Nephron (organoid): ENCODE data around the gene TM7SF2.
A peak's percentile ranks its signal among the peaks of the same experiment; 100 is the strongest.

Experiments used
- H3K27ac Mint-ChIP-seq, 3 experiments: 2 replicates each; pipeline ENCODE4 v1.8.0; 2020; ENCODE audit warnings: mixed read lengths in 3 of 3, mild to moderate bottlenecking in 2 of 3, moderate library complexity in 1 of 3
- H3K27me3 Mint-ChIP-seq: 2 replicates; pipeline ENCODE4 v1.8.0; 2021; ENCODE audit warnings: low read depth, mild to moderate bottlenecking, moderate library complexity, mixed read lengths
- H3K36me3 Mint-ChIP-seq: 2 replicates; pipeline ENCODE4 v1.8.0; 2020; ENCODE audit warnings: low read depth, mixed read lengths
- H3K4me1 Mint-ChIP-seq: 2 replicates; pipeline ENCODE4 v1.8.0; 2020; ENCODE audit warnings: mixed read lengths
- H3K4me3 Mint-ChIP-seq, 3 experiments: 2 replicates each; pipeline ENCODE4 v1.8.0; 2020; ENCODE audit warnings: mild to moderate bottlenecking in 3 of 3, mixed read lengths in 3 of 3, moderate library complexity in 2 of 3
- H3K9me3 Mint-ChIP-seq: 2 replicates; pipeline ENCODE4 v1.8.0; 2020; ENCODE audit warnings: mixed read lengths
- CTCF ChIP-seq, 3 experiments: fragments of 200-600 bp; sonication (generic); IDR thresholded peaks; one replicate each; pipeline ENCODE4 v1.5.0; 2021; ENCODE audit warnings: antibody characterized with exemption in 3 of 3; ENCODE audit not compliant: unreplicated experiment in 3 of 3

TM7SF2 gene

GRCh38 chr11:65113839-65114238 lies 2.2 kb downstream of the TM7SF2 start:
- Mint-ChIP-seq H3K4me1 (peaks cover 20% of the 10 kb centered on the region), H3K4me3 (peak overlapping the region; percentile 90 to 99 (median 97)), H3K9me3 (no peaks in the 10 kb centered on the region), H3K27me3 (no peaks in the 10 kb centered on the region), H3K36me3 (peaks cover 9% of the 10 kb centered on the region), H3K27ac (peak overlapping the region; percentile 91 to 97 (median 91))
- TF ChIP-seq CTCF (IDR thresholded peaks at IDR 0.05; ENCODE audit: unreplicated experiment in 3 of 3), result no peak

- TF ChIP-seq CTCF (IDR thresholded peaks at IDR 0.05; ENCODE audit: unreplicated experiment in 3 of 3), result no peak
- Mint-ChIP-seq H3K4me1 (peaks cover 20% of the 10 kb centered on the region), H3K27me3 (no peaks in the 10 kb centered on the region), H3K36me3 (peaks cover 13% of the 10 kb centered on the region), H3K4me3 (peak overlapping the region; percentile 90 to 99 (median 97)), H3K27ac (peak overlapping the region in 2 of 3 experiments; percentile 91 to 97), H3K9me3 (no peaks in the 10 kb centered on the region)
Measured at GRCh38 chr11:65114538-65115171, 3.0 kb downstream of the TM7SF2 start.

GRCh38 chr11:65115361-65116082 lies 3.9 kb downstream of the TM7SF2 start:
- Mint-ChIP-seq H3K4me3 (peak overlapping the region; percentile 90 to 97 (median 90)), H3K9me3 (no peaks in the 10 kb centered on the region), H3K36me3 (peaks cover 19% of the 10 kb centered on the region), H3K4me1 (peaks cover 20% of the 10 kb centered on the region), H3K27me3 (no peaks in the 10 kb centered on the region), H3K27ac (peak overlapping the region in 1 of 3 experiments; percentile 27)
- no peak for TF ChIP-seq CTCF (IDR thresholded peaks at IDR 0.05; ENCODE audit: unreplicated experiment in 3 of 3)

GRCh38 chr11:65116370-65117205 lies 4.9 kb downstream of the TM7SF2 start:
- Mint-ChIP-seq H3K27ac (peak overlapping the region in 2 of 3 experiments; percentile 76 to 92), H3K4me3 (peak overlapping the region; percentile 90 to 97 (median 90)), H3K9me3 (no peaks in the 10 kb centered on the region), H3K4me1 (peaks cover 26% of the 10 kb centered on the region), H3K36me3 (peaks cover 25% of the 10 kb centered on the region), H3K27me3 (no peaks in the 10 kb centered on the region)
- TF ChIP-seq CTCF (IDR thresholded peaks at IDR 0.05; ENCODE audit: unreplicated experiment in 3 of 3), result no peak

- H3K36me3 Mint-ChIP-seq, result peaks cover 32% of the 10 kb centered on the region
- H3K27ac Mint-ChIP-seq, result peak within 1 kb of the TSS; percentile 80 to 92 (median 91)
- H3K27me3 Mint-ChIP-seq, result no peaks in the 10 kb centered on the region
- peaks cover 35% of the 10 kb centered on the region for H3K4me1 Mint-ChIP-seq
- peak within 1 kb of the TSS; percentile 90 to 100 (median 90) for H3K4me3 Mint-ChIP-seq
- peak; percentile 91 to 96 (median 92) for TF ChIP-seq CTCF (IDR thresholded peaks at IDR 0.05; ENCODE audit: unreplicated experiment in 3 of 3)
- no peaks in the 10 kb centered on the region for H3K9me3 Mint-ChIP-seq
Measured at GRCh38 chr11:65117206-65118096, 5.8 kb downstream of the TM7SF2 start, which contains the start of gene ZNHIT2. Gene ZNHIT2 (minus strand): TSS chr11:65117701. CDS start chr11:65117653, 48 bp downstream.
